Measurements from ENCODE around the gene POLDIP2. TPM values are rescaled to one million over a fixed set of nuclear protein-coding genes. Genes with fewer than 3 reads are reported as not detected.
A peak's percentile ranks its signal among the peaks of the same experiment; 100 is the strongest.

The POLDIP2 gene
- total and polyA plus RNA-seq, 2 of the 4 experiments (the other 2 are of a cell fraction), result 66.7 to 77.8 TPM

DNA sequence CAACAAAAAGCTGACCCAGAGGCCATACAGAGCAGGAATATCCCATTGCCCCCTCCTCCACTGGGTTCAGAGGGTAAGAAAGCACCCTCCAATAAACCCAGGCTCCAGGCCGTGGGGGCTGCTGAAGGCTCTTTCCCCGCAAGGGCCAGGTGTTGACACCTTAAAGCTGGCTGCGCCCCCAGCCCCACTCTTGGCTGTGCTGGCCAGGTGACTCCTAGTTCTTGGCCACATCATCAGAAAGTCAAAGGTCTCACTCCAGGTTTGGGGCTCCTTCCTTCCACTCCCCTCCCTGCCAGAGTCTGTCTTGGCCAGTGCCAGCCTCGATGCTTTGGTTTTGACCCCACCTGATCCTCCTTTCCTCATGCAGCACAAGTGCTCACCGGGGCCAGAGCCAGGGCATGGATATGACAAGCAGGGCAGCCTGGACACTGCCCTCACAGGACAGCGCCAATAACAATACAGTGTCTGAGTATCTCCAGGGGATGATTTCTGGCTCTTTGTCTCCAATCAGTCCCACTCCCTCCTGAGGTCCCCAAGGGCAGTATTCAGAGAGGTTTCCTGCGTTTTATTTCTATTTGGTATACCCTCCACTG lies 40.5 kb upstream of the POLDIP2 start:
- intact Hi-C loops (cut with micrococcal nuclease), result no loop called here
- no peak overlapping the region for H4K91ac ChIP-seq (ENCODE audit: insufficient read depth, low read depth, low read length)

More for the DNA sequence above, 40.5 kb upstream of the POLDIP2 start:
- no peaks in the 10 kb centered on the region for H3K79me1 ChIP-seq (ENCODE audit: low read depth in 1 of 2, low read length in 2 of 2)
- H3K9ac ChIP-seq (ENCODE audit: low read depth, low read length), result no peak overlapping the region
- H4K8ac ChIP-seq (ENCODE audit: low read depth in 2 of 2, low read length in 2 of 2), result no peak overlapping the region
- in situ Hi-C loops (cut with MboI; ENCODE audit: low sequenced_read_pairs) (no loop called here), dilution Hi-C loops (cut with HindIII; ENCODE audit: low sequenced_read_pairs, unreplicated experiment) (no loop called here)
- peaks cover 19% of the 10 kb centered on the region; the same call in 1 of the 2 replicates for H3K9me1 ChIP-seq (ENCODE audit: insufficient read depth, low read length)
- no peak overlapping the region for H3K4ac ChIP-seq (ENCODE audit: low read depth, low read length)
- ATAC-seq (ENCODE audit: low read depth), result no peak
- no peak overlapping the region for H4K5ac ChIP-seq (ENCODE audit: low read depth, low read length)
- no peaks in the 10 kb centered on the region for H3K27me3 ChIP-seq (ENCODE audit: control insufficient read depth, insufficient read depth, low read length)
- ChIA-PET POLR2A (ENCODE audit: unreplicated experiment) (no interaction called here), CTCF (no interaction called here)
- no peak overlapping the region for H2BK15ac ChIP-seq (ENCODE audit: low read depth, low read length)
- H3K27ac ChIP-seq (ENCODE audit: insufficient read depth, low read length), result no peak overlapping the region
- no peak for DNase-seq
- WGBS, 2 experiments (ENCODE audit: extremely low coverage in 2 of 2, insufficient read length in 1 of 2), result 100% methylated on average over 2 of the region's 7 CpGs; no CpG with 5 or more reads in 1 of the 2 experiments
- H3K14ac ChIP-seq (replicated peaks; ENCODE audit: low read depth, low read length), result no peak overlapping the region
- no peak overlapping the region for H3K4me2 ChIP-seq (ENCODE audit: low read depth, low read length)
- H3K56ac ChIP-seq (ENCODE audit: extremely low read depth, insufficient read depth, low read length), result no peak overlapping the region
- H3K4me3 ChIP-seq (ENCODE audit: insufficient read depth, low read depth, low read length), result no peak overlapping the region
- H4K20me1 ChIP-seq (ENCODE audit: insufficient read depth, low read length), result no peaks in the 10 kb centered on the region
- H3K36me3 ChIP-seq (ENCODE audit: control insufficient read depth, insufficient read depth, low read length), result peaks cover 28% of the 10 kb centered on the region
- no peak overlapping the region for H2AK5ac ChIP-seq (ENCODE audit: low read depth, low read length)
- no peak overlapping the region for H2BK20ac ChIP-seq (ENCODE audit: low read depth, low read length)
- H2AFZ ChIP-seq (replicated peaks; ENCODE audit: low read length, poor library complexity), result no peak overlapping the region
- peaks cover 9% of the 10 kb centered on the region for H3K4me1 ChIP-seq (ENCODE audit: control insufficient read depth, insufficient read depth, low read length)
- H3K9me3 ChIP-seq (ENCODE audit: control insufficient read depth, insufficient read depth, low read length), result no peaks in the 10 kb centered on the region
- no TSS peak for BruUV-seq (replicated peaks)
- H2AK9ac ChIP-seq (replicated peaks; ENCODE audit: low read depth, low read length, poor library complexity), result peak overlapping the region; percentile 15
- H3K23ac ChIP-seq (ENCODE audit: low read depth, low read length), result no peak overlapping the region
- H2BK5ac ChIP-seq (ENCODE audit: low read depth, low read length, poor library complexity, severe bottlenecking), result no peak overlapping the region
- no peak overlapping the region for H2BK120ac ChIP-seq (ENCODE audit: low read depth, low read length)
- TF ChIP-seq, protein P1, sequence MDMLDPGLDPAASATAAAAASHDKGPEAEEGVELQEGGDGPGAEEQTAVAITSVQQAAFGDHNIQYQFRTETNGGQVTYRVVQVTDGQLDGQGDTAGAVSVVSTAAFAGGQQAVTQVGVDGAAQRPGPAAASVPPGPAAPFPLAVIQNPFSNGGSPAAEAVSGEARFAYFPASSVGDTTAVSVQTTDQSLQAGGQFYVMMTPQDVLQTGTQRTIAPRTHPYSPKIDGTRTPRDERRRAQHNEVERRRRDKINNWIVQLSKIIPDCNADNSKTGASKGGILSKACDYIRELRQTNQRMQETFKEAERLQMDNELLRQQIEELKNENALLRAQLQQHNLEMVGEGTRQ (IDR thresholded peaks at IDR 0.05; ENCODE audit: low read depth, low read length), result no peak
- TF ChIP-seq RFX5 (IDR thresholded peaks at IDR 0.05; ENCODE audit: low read depth, low read length) (no peak), RAD21 (IDR thresholded peaks at IDR 0.05; ENCODE audit: low read length) (no peak), BHLHE40 (IDR thresholded peaks at IDR 0.05; ENCODE audit: low read depth, low read length) (no peak), RCOR1 (IDR thresholded peaks at IDR 0.05; ENCODE audit: insufficient replicate concordance, low read length) (no peak), SMC3 (IDR thresholded peaks at IDR 0.05; ENCODE audit: low read depth, low read length) (no peak), CEBPB (IDR thresholded peaks at IDR 0.05; ENCODE audit: low read depth, low read length) (no peak), POLR2A (IDR thresholded peaks at IDR 0.05; ENCODE audit: low read depth, low read length) (no peak), MAZ (IDR thresholded peaks at IDR 0.05; ENCODE audit: borderline replicate concordance, low read depth, low read length) (no peak), MAFK (IDR thresholded peaks at IDR 0.05; ENCODE audit: low read depth, low read length) (no peak), NFE2L2 (IDR thresholded peaks at IDR 0.05; ENCODE audit: low read depth, low read length) (no peak), CHD1 (IDR thresholded peaks at IDR 0.05; ENCODE audit: low read depth, low read length) (no peak), FOS (IDR thresholded peaks at IDR 0.05; ENCODE audit: low read depth, low read length) (no peak), MXI1 (IDR thresholded peaks at IDR 0.05; ENCODE audit: borderline replicate concordance, low read depth, low read length) (no peak)
- TF ChIP-seq, protein P2, sequence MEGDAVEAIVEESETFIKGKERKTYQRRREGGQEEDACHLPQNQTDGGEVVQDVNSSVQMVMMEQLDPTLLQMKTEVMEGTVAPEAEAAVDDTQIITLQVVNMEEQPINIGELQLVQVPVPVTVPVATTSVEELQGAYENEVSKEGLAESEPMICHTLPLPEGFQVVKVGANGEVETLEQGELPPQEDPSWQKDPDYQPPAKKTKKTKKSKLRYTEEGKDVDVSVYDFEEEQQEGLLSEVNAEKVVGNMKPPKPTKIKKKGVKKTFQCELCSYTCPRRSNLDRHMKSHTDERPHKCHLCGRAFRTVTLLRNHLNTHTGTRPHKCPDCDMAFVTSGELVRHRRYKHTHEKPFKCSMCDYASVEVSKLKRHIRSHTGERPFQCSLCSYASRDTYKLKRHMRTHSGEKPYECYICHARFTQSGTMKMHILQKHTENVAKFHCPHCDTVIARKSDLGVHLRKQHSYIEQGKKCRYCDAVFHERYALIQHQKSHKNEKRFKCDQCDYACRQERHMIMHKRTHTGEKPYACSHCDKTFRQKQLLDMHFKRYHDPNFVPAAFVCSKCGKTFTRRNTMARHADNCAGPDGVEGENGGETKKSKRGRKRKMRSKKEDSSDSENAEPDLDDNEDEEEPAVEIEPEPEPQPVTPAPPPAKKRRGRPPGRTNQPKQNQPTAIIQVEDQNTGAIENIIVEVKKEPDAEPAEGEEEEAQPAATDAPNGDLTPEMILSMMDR (conservative IDR thresholded peaks at IDR 0.05; ENCODE audit: low read depth, low read length), result no peak
- TF ChIP-seq, protein P3, sequence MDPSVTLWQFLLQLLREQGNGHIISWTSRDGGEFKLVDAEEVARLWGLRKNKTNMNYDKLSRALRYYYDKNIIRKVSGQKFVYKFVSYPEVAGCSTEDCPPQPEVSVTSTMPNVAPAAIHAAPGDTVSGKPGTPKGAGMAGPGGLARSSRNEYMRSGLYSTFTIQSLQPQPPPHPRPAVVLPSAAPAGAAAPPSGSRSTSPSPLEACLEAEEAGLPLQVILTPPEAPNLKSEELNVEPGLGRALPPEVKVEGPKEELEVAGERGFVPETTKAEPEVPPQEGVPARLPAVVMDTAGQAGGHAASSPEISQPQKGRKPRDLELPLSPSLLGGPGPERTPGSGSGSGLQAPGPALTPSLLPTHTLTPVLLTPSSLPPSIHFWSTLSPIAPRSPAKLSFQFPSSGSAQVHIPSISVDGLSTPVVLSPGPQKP (IDR thresholded peaks at IDR 0.05; ENCODE audit: borderline replicate concordance, low read depth, low read length), result no peak
- no peak overlapping the region for H3K18ac ChIP-seq (ENCODE audit: low read depth, low read length)

Measured in IMR-90 (cell line).